ENCODE measurements around the gene KIF26B.

KIF26B gene

DNA sequence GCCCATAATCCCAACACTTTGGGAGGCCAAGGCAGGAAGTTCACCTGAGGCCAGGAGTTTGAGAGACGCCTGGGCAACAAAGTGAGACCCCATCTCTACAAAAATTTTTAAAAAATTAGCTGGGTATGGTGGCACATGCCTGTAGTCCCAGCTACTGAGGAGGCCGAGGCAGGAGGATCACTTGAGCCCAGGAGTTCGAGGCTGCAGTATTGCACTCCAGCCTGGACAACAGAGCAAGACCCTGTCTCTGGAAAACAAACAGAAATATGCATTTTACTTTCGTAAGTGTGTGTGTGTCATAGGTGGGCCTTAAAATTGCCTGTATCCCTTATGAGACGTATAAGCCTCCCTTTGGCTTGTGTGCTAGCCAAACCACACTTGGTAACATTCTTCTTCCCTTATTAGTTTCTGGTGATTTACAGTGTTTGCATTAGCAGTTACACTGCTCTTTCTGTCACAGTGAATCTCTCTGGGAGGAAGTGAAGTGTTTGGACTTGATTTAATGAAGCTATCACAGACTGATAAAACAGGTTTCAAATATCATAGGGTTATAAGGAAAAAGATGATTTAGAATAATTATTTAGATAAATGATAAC is 48.9 kb upstream of the KIF26B start:
- no peak for TF ChIP-seq SNAI2 (CRISPR knock-in tag; IDR thresholded peaks at IDR 0.05)
- TF ChIP-seq ARNTL (CRISPR knock-in tag; IDR thresholded peaks at IDR 0.05; ENCODE audit: borderline replicate concordance, low read depth) = no peak
- no peak for ATAC-seq

DNA sequence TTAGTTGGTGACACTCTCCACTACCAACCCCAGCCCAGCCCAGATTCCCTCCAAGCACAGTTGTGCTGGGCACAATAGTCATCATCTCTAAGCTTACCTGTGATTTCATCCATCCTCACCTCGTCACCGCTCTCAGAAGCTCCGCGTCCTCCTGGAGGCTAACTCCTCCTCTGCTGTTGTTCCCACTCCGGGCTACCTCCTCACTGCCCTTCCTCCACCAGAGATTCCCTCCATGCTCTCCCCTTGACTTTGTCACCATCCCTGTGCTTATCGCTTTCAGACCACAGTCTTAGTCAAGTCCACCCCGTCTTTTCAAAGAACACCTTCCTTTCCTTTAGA is 47.0 kb upstream of the KIF26B start:
- TF ChIP-seq CSDC2 (CRISPR knock-in tag; IDR thresholded peaks at IDR 0.05) = no peak
- no peak for TF ChIP-seq ZC3H10 (CRISPR knock-in tag; IDR thresholded peaks at IDR 0.05)
- no peak for TF ChIP-seq OSR1 (CRISPR knock-in tag; IDR thresholded peaks at IDR 0.05)
- TF ChIP-seq SNAI2 (CRISPR knock-in tag; IDR thresholded peaks at IDR 0.05) = no peak
- TF ChIP-seq PPARA (CRISPR knock-in tag; IDR thresholded peaks at IDR 0.05; ENCODE audit: borderline replicate concordance) = no peak
- TF ChIP-seq ZNF565 (CRISPR knock-in tag; conservative IDR thresholded peaks at IDR 0.05; ENCODE audit: low read depth) = no peak
- TF ChIP-seq TSHZ2 (CRISPR knock-in tag; IDR thresholded peaks at IDR 0.05) = no peak
- no peak for TF ChIP-seq CREB5 (CRISPR knock-in tag; IDR thresholded peaks at IDR 0.05; ENCODE audit: low read depth)
- no peak for ATAC-seq

DNA sequence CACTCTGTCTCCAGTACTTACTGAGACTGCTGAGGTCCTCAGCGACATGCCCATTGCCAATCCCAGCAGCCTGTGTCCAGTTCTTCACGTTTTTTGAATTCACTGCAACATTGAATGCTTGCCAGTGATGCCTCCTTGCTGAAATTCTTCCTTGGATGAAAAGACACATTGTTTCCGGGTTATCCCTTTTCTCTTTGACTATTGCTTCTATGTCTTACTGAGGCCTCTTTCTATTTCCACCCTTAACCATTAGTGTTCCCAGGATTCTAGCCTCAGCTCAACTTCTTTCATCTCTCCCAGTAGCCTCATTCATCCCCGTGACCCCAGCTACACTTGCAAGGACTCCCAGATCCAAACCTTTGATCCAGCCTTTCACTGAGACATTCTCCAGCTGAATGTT is 46.5 kb upstream of the KIF26B start:
- TF ChIP-seq GLIS3 (CRISPR knock-in tag; IDR thresholded peaks at IDR 0.05) (no peak), TOX (CRISPR knock-in tag; IDR thresholded peaks at IDR 0.05; ENCODE audit: borderline replicate concordance) (no peak), TSHZ2 (CRISPR knock-in tag; IDR thresholded peaks at IDR 0.05) (no peak), ZFP3 (CRISPR knock-in tag; IDR thresholded peaks at IDR 0.05) (no peak), ZFP30 (CRISPR knock-in tag; IDR thresholded peaks at IDR 0.05) (no peak), ZNF565 (CRISPR knock-in tag; conservative IDR thresholded peaks at IDR 0.05; ENCODE audit: low read depth) (no peak), SNAI2 (CRISPR knock-in tag; IDR thresholded peaks at IDR 0.05) (no peak), ESRRG (CRISPR knock-in tag; IDR thresholded peaks at IDR 0.05) (no peak), ZNF70 (CRISPR knock-in tag; IDR thresholded peaks at IDR 0.05) (no peak), CSRNP3 (CRISPR knock-in tag; IDR thresholded peaks at IDR 0.05) (no peak), BACH2 (CRISPR knock-in tag; IDR thresholded peaks at IDR 0.05; ENCODE audit: borderline replicate concordance) (no peak), POU6F1 (CRISPR knock-in tag; IDR thresholded peaks at IDR 0.05; ENCODE audit: borderline replicate concordance, low read depth) (no peak), OSR1 (CRISPR knock-in tag; IDR thresholded peaks at IDR 0.05) (no peak), ARNTL (CRISPR knock-in tag; IDR thresholded peaks at IDR 0.05; ENCODE audit: borderline replicate concordance, low read depth) (no peak), ISL1 (CRISPR knock-in tag; IDR thresholded peaks at IDR 0.05) (no peak)
- TF ChIP-seq, protein P1, sequence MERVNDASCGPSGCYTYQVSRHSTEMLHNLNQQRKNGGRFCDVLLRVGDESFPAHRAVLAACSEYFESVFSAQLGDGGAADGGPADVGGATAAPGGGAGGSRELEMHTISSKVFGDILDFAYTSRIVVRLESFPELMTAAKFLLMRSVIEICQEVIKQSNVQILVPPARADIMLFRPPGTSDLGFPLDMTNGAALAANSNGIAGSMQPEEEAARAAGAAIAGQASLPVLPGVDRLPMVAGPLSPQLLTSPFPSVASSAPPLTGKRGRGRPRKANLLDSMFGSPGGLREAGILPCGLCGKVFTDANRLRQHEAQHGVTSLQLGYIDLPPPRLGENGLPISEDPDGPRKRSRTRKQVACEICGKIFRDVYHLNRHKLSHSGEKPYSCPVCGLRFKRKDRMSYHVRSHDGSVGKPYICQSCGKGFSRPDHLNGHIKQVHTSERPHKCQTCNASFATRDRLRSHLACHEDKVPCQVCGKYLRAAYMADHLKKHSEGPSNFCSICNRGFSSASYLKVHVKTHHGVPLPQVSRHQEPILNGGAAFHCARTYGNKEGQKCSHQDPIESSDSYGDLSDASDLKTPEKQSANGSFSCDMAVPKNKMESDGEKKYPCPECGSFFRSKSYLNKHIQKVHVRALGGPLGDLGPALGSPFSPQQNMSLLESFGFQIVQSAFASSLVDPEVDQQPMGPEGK (CRISPR knock-in tag; IDR thresholded peaks at IDR 0.05; ENCODE audit: borderline replicate concordance) = no peak
- ATAC-seq = no peak

All from SK-N-SH treated with all-trans-retinoic acid at 6 μM for 48 hours (cell line).